OCI-LY7 (cell line): ENCODE measurements around the gene MYRIP.

Experiments
- EZH2phosphoT487 ChIP-seq: fragments of 200-600 bp; sonication (generic); IDR thresholded peaks from 2 replicates; pipeline ENCODE4 v1.6.1; 2018; ENCODE audit warnings: low read depth, borderline replicate concordance, mild to moderate bottlenecking, mixed run types, antibody characterized with exemption, low read length, moderate library complexity, mixed read lengths
- TF ChIP-seq, protein P1 (sequence below): fragments of 200-600 bp; sonication (generic); conservative IDR thresholded peaks from 2 replicates; pipeline ENCODE4 v1.5.1; 2014; ENCODE audit warnings: mild to moderate bottlenecking, antibody characterized with exemption, low read length, moderate library complexity, mixed read lengths

DNA sequence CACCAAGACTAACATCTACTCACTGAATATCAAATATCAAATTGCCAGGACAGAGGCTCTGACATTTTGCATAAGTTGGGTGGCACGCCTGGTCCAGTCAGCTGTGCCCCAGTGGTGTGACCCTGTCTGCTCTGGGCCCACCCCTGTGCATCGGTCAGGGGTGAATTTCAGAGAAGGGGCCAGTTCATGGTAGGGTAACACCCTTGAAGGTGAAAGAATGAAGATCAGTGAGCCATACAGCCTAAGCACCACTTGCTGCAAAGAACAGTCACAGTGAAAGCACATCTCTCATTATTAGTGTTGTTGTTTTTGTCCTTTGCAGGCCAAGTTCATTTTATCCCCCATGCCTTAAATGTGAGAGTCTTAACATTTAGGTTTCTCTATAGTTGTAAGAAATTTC is 86.8 kb downstream of the MYRIP start:
- TF ChIP-seq, protein P1, sequence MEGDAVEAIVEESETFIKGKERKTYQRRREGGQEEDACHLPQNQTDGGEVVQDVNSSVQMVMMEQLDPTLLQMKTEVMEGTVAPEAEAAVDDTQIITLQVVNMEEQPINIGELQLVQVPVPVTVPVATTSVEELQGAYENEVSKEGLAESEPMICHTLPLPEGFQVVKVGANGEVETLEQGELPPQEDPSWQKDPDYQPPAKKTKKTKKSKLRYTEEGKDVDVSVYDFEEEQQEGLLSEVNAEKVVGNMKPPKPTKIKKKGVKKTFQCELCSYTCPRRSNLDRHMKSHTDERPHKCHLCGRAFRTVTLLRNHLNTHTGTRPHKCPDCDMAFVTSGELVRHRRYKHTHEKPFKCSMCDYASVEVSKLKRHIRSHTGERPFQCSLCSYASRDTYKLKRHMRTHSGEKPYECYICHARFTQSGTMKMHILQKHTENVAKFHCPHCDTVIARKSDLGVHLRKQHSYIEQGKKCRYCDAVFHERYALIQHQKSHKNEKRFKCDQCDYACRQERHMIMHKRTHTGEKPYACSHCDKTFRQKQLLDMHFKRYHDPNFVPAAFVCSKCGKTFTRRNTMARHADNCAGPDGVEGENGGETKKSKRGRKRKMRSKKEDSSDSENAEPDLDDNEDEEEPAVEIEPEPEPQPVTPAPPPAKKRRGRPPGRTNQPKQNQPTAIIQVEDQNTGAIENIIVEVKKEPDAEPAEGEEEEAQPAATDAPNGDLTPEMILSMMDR: no peak
- TF ChIP-seq EZH2phosphoT487: no peak
